GM21576 (cell line): ENCODE data around the gene DNAH1.

Experiments
- ATAC-seq: cut with Tn5 transposase; IDR thresholded peaks from one replicate; pipeline ENCODE4 v1.9.1; 2021; ENCODE audit warnings: mild to moderate bottlenecking, moderate library complexity; ENCODE audit not compliant: unreplicated experiment

DNAH1 gene

GRCh38 chr3:52443268-52443610, 127.1 kb downstream of the DNAH1 start:
- no peak for ATAC-seq

- no peak for ATAC-seq
Observed at GRCh38 chr3:52443791-52444687, 127.9 kb downstream of the DNAH1 start.

- peak; percentile 75 for ATAC-seq
Observed at GRCh38 chr3:52444860-52445793, 129.0 kb downstream of the DNAH1 start, which contains the start of gene SEMA3G. Gene SEMA3G, minus strand, starts transcription at chr3:52445103. Its CDS starts 76 bp downstream, at chr3:52445027.

GRCh38 chr3:52446042-52446441, 129.9 kb downstream of the DNAH1 start:
- ATAC-seq, result no peak

GRCh38 chr3:52446631-52447511, 130.8 kb downstream of the DNAH1 start:
- no peak for ATAC-seq

GRCh38 chr3:52447512-52448355, 131.6 kb downstream of the DNAH1 start:
- ATAC-seq, result no peak
